HCT116 (cell line): Measurements from ENCODE around the gene TXNL1. TPM values are rescaled to one million over a fixed set of nuclear protein-coding genes. Genes with fewer than 3 reads are reported as not detected.

Experiments used
- ATAC-seq: fragments of 200-7000 bp; cut with Tn5 transposase; 2 replicates; pipeline ENCODE4 v1.9.1; 2020; ENCODE audit warnings: mild to moderate bottlenecking, moderate library complexity
- BruUV-seq: library from RNA; stranded (reverse); fragments of 400-500 nt; replicated peaks from 2 replicates; lab custom pipeline; 2021; lab: Mats Ljungman, UMichigan
- CTCF ChIA-PET: fragments of 300-600 bp; sonication (Branson Sonifier 250); formaldehyde crosslinking; loops from one replicate; lab custom pipeline; 2021; ENCODE audit warnings: antibody characterized with exemption; lab: Charles Lee
- POLR2A ChIA-PET: fragments of 300-600, 350-600 bp; sonication (Branson Sonifier 250); formaldehyde crosslinking; loops from one replicate; lab custom pipeline; 2021; ENCODE audit warnings: antibody characterized with exemption; lab: Charles Lee
- RAD21 ChIA-PET, 2 experiments: fragments of 300-600 bp; sonication (Branson Sonifier 250); formaldehyde crosslinking; loops; one replicate each; lab custom pipeline; 2023; ENCODE audit warnings: low total read pairs in 2 of 2; ENCODE audit not compliant: uncharacterized antibody in 2 of 2, unreplicated experiment in 2 of 2, low non-redundant PET in 1 of 2; lab: Charles Lee
- DNase-seq: peaks from one replicate; pipeline ENCODE4 v3.0.0-alpha.2; 2010; ENCODE audit warnings: low read depth, low spot score
- H2AFZ ChIP-seq: fragments of 200-600 bp; shearing (Covaris generic), sonication (generic); 2 replicates; pipeline ENCODE4 v1.6.1; 2017; ENCODE audit warnings: low read depth, mixed run types, mixed read lengths, antibody characterized with exemption, low read length; ENCODE audit not compliant: poor library complexity, severe bottlenecking
- H3K27ac ChIP-seq: 2 replicates; pipeline ENCODE4 v1.5.1; 2012; ENCODE audit warnings: low read depth, low read length
- H3K27me3 ChIP-seq: fragments of 200-600 bp; sonication (generic); 2 replicates; pipeline ENCODE4 v1.6.1; 2016; ENCODE audit warnings: mixed run types, low read length, mixed read lengths; ENCODE audit not compliant: insufficient read depth
- H3K36me3 ChIP-seq, 2 experiments: fragments of 200-500 bp in 1 of 2; fragments of 200-600 bp in 1 of 2; sonication (Bioruptor generic) in 1 of 2; sonication (generic) in 1 of 2; 2 replicates each; pipeline versions ENCODE4 v1.5.1 to v1.6.1; 2014 to 2016; ENCODE audit warnings: low read length in 2 of 2, inconsistent platforms in 1 of 2, mixed read lengths in 1 of 2, mixed run types in 1 of 2; ENCODE audit not compliant: insufficient read depth in 2 of 2, control insufficient read depth in 1 of 2
- H3K4me1 ChIP-seq, 2 experiments: fragments of 200-600 bp in 1 of 2; sonication (generic) in 1 of 2; 2 replicates each; pipeline versions ENCODE4 v1.5.1 to v1.6.1; 2012 to 2017; ENCODE audit warnings: low read length in 2 of 2, inconsistent platforms in 1 of 2, mild to moderate bottlenecking in 1 of 2, mixed read lengths in 1 of 2, mixed run types in 1 of 2, moderate library complexity in 1 of 2; ENCODE audit not compliant: insufficient read depth in 2 of 2, control insufficient read depth in 1 of 2
- H3K4me2 ChIP-seq: fragments of 200-600 bp; sonication (generic); 2 replicates; pipeline ENCODE4 v1.6.1; 2017; ENCODE audit warnings: mixed run types, low read length, mixed read lengths
- H3K4me3 ChIP-seq, 2 experiments: fragments of 200-600 bp in 1 of 2; sonication (generic) in 1 of 2; replicated peaks in 1 of 2; 2 replicates each; pipeline ENCODE4 v1.5.1; 2011 to 2016; ENCODE audit warnings: low read length in 2 of 2, control low read depth in 1 of 2, low read depth in 1 of 2, mild to moderate bottlenecking in 1 of 2, mixed read lengths in 1 of 2, mixed run types in 1 of 2
- H3K79me2 ChIP-seq: fragments of 200-600 bp; sonication (generic); 2 replicates; pipeline ENCODE4 v1.6.1; 2017; ENCODE audit warnings: mild to moderate bottlenecking, mixed run types, low read length, moderate library complexity, mixed read lengths; ENCODE audit not compliant: insufficient read depth
- H3K9ac ChIP-seq: fragments of 200-600 bp; sonication (generic); 2 replicates; pipeline ENCODE4 v1.6.1; 2016; ENCODE audit warnings: low read length, mixed read lengths
- H3K9me2 ChIP-seq: fragments of 200-600 bp; sonication (generic), shearing (Covaris generic); 2 replicates; pipeline ENCODE4 v1.6.1; 2017; ENCODE audit warnings: mixed run types, mild to moderate bottlenecking, moderate library complexity; ENCODE audit not compliant: insufficient read depth
- H3K9me3 ChIP-seq, 2 experiments: fragments of 200-500 bp in 1 of 2; fragments of 200-600 bp in 1 of 2; sonication (Bioruptor generic) in 1 of 2; sonication (generic) in 1 of 2; 2 replicates each; pipeline ENCODE4 v1.6.1; 2014 to 2017; ENCODE audit warnings: low read length in 2 of 2, mixed read lengths in 2 of 2, inconsistent platforms in 1 of 2, low read depth in 1 of 2, mild to moderate bottlenecking in 1 of 2, mixed run types in 1 of 2, moderate library complexity in 1 of 2; ENCODE audit not compliant: control insufficient read depth in 1 of 2, insufficient read depth in 1 of 2
- H4K20me1 ChIP-seq: fragments of 200-600 bp; sonication (generic), shearing (Covaris generic); 2 replicates; pipeline ENCODE4 v1.6.1; 2017; ENCODE audit warnings: mixed run types, mild to moderate bottlenecking, moderate library complexity; ENCODE audit not compliant: insufficient read depth
- CBX3 ChIP-seq: IDR thresholded peaks from 2 replicates; pipeline ENCODE4 v1.6.1; 2012; ENCODE audit warnings: low read depth
- SRF ChIP-seq: IDR thresholded peaks from 2 replicates; pipeline ENCODE4 v1.6.1; 2012; ENCODE audit warnings: low read depth
- ZBTB33 ChIP-seq: IDR thresholded peaks from 2 replicates; pipeline ENCODE4 v1.6.1; 2011; ENCODE audit warnings: mild to moderate bottlenecking, low read length, moderate library complexity; ENCODE audit not compliant: insufficient replicate concordance; ENCODE audit errors: extremely low read depth
- intact Hi-C: fragments of 100-400 bp; cut with micrococcal nuclease; formaldehyde crosslinking; loops from 2 replicates; pipeline ENCODE4 v1.10.0; 2022
- total RNA-seq: library from RNA; stranded (reverse); gene quantifications from one replicate; pipeline ENCODE4 v1.2.1, GENCODE V29; 2021; ENCODE audit not compliant: unreplicated experiment
- TF ChIP-seq, protein P1 (sequence below), 3 experiments: fragments of 200-600 bp in 1 of 3; sonication (generic) in 1 of 3; IDR thresholded peaks in 2 of 3; conservative IDR thresholded peaks in 1 of 3; 2 replicates each; pipeline ENCODE4 v1.5.1; 2012 to 2017; ENCODE audit warnings: low read depth in 2 of 3, low read length in 2 of 3, antibody characterized with exemption in 1 of 3, borderline replicate concordance in 1 of 3, control low read depth in 1 of 3, mild to moderate bottlenecking in 1 of 3, mixed read lengths in 1 of 3, mixed run types in 1 of 3, moderate library complexity in 1 of 3; ENCODE audit not compliant: insufficient read depth in 1 of 3
- TF ChIP-seq, protein P2 (sequence below): IDR thresholded peaks from 2 replicates; pipeline ENCODE4 v1.6.1; 2012

TXNL1 gene
- total RNA-seq, 1 experiment from 2014 or later = 86.5 TPM

DNA sequence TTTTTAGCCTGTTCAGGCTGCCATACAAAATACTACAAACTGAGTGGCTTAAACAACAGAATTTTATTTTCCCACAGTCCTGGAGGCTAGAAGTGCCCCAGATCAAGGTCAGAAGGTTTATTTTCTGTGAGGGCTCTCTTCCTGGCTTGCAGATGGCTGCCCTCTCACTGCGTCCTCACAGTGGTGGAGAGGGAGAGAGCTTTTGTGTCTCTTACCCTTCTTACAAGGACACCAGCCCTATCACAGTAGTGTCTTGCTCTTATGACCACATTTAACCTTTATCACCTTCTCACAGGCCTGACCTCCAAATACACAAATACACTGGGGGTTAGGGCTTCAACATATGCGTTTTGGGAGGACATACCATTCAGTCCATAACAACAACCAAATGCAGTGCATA is 24.5 kb upstream of the TXNL1 start:
- H3K27me3 ChIP-seq = no peaks in the 10 kb centered on the region
- ChIA-PET CTCF (no interaction called here), RAD21 (no interaction called here)
- intact Hi-C loops = no loop called here
- H3K79me2 ChIP-seq = no peaks in the 10 kb centered on the region
- no peaks in the 10 kb centered on the region for H3K9me2 ChIP-seq
- no peak overlapping the region for H3K27ac ChIP-seq
- no peak for ATAC-seq
- TF ChIP-seq CBX3 (no peak), ZBTB33 (no peak)
- TF ChIP-seq, protein P1, sequence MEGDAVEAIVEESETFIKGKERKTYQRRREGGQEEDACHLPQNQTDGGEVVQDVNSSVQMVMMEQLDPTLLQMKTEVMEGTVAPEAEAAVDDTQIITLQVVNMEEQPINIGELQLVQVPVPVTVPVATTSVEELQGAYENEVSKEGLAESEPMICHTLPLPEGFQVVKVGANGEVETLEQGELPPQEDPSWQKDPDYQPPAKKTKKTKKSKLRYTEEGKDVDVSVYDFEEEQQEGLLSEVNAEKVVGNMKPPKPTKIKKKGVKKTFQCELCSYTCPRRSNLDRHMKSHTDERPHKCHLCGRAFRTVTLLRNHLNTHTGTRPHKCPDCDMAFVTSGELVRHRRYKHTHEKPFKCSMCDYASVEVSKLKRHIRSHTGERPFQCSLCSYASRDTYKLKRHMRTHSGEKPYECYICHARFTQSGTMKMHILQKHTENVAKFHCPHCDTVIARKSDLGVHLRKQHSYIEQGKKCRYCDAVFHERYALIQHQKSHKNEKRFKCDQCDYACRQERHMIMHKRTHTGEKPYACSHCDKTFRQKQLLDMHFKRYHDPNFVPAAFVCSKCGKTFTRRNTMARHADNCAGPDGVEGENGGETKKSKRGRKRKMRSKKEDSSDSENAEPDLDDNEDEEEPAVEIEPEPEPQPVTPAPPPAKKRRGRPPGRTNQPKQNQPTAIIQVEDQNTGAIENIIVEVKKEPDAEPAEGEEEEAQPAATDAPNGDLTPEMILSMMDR (IDR thresholded peaks at IDR 0.05 in 2 of 3, conservative IDR thresholded peaks at IDR 0.05 in 1 of 3; ENCODE audit: borderline replicate concordance in 1 of 3, insufficient read depth in 1 of 3, low read depth in 2 of 3, low read length in 2 of 3) = no peak
- TF ChIP-seq, protein P2, sequence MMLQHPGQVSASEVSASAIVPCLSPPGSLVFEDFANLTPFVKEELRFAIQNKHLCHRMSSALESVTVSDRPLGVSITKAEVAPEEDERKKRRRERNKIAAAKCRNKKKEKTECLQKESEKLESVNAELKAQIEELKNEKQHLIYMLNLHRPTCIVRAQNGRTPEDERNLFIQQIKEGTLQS = no peak
- TF ChIP-seq, all 23 proteins: peak for 0
- Histone ChIP-seq H2AFZ (no peak overlapping the region), H3K4me3 (no peak overlapping the region), H3K36me3 (no peaks in the 10 kb centered on the region), H3K4me2 (no peak overlapping the region), H3K9ac (no peak overlapping the region), H3K9me3 (no peaks in the 10 kb centered on the region), H3K4me1 (no peaks in the 10 kb centered on the region), H4K20me1 (no peaks in the 10 kb centered on the region)
- no TSS peak for BruUV-seq
- no peak for DNase-seq
- POLR2A ChIA-PET = no interaction called here

DNA sequence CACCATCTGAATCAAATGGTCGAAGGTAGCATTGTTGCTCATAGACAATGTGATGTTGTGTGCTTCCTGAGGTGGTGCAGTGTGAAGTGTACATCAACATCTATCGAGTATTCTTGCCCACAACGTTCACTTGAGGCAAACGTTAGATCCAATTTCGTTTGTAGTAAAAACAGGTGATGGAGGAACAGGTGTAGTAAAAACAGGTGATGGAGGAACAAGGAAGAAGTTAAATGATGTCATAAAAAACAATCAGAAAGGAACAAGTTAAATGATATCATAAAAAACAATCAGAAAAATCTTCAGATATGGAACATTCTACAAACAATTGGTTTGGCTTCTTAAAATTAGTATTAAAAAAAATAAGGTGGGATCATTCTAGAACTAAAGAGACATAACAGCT is 24.1 kb upstream of the TXNL1 start:
- POLR2A ChIA-PET = no interaction called here
- no peaks in the 10 kb centered on the region for H3K4me1 ChIP-seq
- ATAC-seq = no peak
- H2AFZ ChIP-seq = no peak overlapping the region
- H4K20me1 ChIP-seq = no peaks in the 10 kb centered on the region
- intact Hi-C loops = no loop called here
- H3K36me3 ChIP-seq = no peaks in the 10 kb centered on the region
- no peak for DNase-seq
- no peak overlapping the region for H3K9ac ChIP-seq
- RAD21 ChIA-PET = no interaction called here
- no peak overlapping the region for H3K4me3 ChIP-seq
- no peaks in the 10 kb centered on the region for H3K27me3 ChIP-seq
- H3K27ac ChIP-seq = no peak overlapping the region
- no TSS peak for BruUV-seq
- no peaks in the 10 kb centered on the region for H3K9me2 ChIP-seq
- TF ChIP-seq SRF = no peak
- TF ChIP-seq, protein P1 (IDR thresholded peaks at IDR 0.05 in 2 of 3, conservative IDR thresholded peaks at IDR 0.05 in 1 of 3; ENCODE audit: borderline replicate concordance in 1 of 3, insufficient read depth in 1 of 3, low read depth in 2 of 3, low read length in 2 of 3) = no peak
- no peaks in the 10 kb centered on the region for H3K79me2 ChIP-seq
- CTCF ChIA-PET = no interaction called here
- H3K9me3 ChIP-seq = no peaks in the 10 kb centered on the region
- no peak overlapping the region for H3K4me2 ChIP-seq
